LoVo (cell line): ENCODE measurements around the gene OR6C2.
"Not testable (repeated sequence)": the region's sequence is repeated elsewhere in the genome, so short reads cannot be mapped to it uniquely, and the experiment has no call there.

Experiments
- DNase-seq: peaks from one replicate; pipeline ENCODE4 v3.0.0-alpha.2; 2016; ENCODE audit warnings: low spot score

Gene OR6C2

DNA sequence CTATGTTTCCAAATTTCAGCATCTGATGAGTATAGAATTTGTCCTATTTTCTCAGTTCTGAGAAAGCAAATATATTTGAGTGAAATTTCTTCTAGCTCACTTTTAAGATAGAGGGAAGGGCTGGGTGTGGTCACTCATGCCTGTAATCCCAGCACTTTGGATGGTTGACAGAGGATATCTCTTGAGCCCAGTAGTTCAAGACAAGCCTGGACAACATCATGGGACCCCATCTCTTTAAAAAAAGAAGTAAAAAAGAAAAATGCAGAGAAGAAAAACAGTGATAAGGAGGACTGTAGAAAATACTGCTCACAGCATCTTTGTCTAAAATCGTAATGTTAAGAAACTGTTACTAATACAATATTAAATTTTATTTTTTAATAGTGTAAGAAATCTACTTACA, 28.4 kb downstream of the OR6C2 start:
- DNase-seq = no peak

DNA sequence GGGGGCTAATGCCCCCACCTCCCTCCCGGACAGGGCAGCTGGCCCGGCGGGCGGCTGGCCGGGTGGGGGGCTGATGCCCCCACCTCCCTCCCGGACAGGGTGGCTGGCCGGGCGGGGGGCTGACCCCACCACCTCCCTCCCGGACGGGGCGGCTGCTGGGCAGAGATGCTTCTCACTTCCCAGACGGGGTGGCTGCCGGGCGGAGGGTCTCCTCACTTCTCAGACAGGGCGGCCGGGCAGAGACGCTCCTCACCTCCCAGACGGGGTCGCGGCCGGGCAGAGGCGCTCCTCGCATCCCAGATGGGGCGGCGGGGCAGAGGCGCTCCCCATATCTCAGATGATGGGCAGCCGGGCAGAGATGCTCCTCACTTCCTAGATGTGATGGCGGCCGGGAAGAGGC, 35.3 kb downstream of the OR6C2 start:
- not testable (repeated sequence) for DNase-seq

DNA sequence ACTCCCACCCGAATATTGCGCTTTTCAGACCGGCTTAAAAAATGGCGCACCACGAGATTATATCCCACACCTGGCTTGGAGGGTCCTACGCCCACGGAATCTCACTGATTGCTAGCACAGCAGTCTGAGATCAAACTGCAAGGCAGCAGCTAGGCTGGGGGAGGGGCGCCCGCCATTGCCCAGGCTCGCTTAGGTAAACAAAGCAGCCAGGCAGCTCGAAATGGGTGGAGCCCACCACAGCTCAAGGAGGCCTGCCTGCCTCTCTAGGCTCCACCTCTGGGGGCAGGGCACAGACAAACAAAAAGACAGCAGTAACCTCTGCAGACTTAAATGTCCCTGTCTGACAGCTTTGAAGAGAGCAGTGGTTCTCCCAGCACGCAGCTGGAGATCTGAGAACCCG, 40.4 kb downstream of the OR6C2 start:
- not testable (repeated sequence) for DNase-seq

DNA sequence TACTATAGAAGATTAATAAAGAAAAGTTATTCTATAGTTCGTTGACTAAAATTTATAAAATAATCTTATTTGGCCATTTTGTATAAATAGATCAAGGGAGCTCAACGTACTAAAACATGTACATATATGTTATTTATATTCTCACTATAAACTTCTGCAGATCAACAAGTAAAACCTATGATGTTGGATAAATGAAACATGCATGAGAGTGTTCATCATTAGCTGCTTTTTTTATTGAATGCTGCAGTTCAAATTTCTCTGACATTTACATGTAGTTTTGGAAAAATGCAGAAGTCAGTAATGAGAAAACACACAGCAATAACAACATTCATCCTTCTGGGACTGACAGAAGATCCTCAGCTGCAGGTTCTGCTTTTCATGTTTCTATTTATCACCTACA, 48.2 kb downstream of the OR6C2 start, which contains the start of gene OR6C68:
TSS of gene OR6C68 (plus strand) at position 301 of the 400 bp plus-strand sequence. CDS start at position 301, 0 bp downstream.
- DNase-seq = no peak

DNA sequence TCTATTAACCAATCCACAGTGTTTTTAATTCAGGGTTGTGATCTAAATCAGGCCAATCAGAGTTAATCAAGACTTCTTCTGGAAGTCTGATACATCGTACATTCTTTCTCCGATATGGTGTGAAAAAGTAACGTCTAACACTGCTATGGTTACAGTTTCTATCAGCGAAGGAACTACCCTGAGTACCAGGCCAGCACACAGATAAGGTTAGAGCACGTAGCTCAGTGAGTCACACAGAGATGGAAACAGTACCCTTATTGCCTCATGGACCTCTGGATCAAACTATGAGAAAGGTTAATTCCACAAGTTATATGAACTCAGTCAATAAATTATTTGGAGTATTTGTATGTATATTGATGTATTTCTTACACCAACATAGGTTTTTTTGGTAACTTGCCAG, 51.6 kb downstream of the OR6C2 start:
- DNase-seq = no peak

DNA sequence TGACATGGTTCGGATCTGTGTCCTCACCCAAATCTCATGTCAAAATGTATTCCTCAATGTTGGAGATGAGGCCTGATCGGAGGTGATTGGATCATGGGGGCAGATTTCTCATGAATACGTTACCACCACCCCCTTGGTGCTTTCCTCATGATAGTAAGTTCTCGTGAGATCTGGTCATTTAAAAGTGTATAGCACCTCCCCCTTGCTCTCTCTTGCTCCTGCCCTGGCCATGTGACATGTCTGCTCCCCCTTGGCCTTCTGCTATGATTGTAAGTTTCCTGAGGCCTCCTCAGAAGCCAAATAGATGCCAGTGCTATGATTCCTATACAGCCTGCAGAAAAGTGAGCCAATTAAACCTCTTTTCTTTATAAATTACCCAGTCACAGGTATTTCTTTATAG, 55.4 kb downstream of the OR6C2 start:
- DNase-seq = no peak

DNA sequence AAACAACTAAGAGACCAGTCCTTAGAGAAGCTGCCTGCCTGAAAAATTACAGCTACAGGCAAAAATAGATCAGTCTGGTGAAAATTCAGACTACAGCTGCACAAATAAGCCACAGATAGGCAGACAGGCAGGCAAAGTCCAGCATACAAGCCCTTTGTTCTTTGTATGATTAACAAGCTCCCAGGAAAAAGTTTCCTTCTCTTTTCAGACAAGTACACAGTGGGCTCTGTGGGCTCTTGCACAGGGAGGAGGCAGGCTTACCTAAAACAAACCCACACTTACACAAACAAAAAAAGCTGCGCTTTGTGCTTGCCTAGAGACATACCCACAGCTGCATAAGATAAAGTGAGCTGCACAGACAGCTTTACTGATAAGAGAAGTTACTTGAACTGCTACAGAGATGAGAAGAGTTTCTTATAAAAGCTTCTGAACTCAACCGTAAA, 56.0 kb downstream of the OR6C2 start:
- DNase-seq = no peak

DNA sequence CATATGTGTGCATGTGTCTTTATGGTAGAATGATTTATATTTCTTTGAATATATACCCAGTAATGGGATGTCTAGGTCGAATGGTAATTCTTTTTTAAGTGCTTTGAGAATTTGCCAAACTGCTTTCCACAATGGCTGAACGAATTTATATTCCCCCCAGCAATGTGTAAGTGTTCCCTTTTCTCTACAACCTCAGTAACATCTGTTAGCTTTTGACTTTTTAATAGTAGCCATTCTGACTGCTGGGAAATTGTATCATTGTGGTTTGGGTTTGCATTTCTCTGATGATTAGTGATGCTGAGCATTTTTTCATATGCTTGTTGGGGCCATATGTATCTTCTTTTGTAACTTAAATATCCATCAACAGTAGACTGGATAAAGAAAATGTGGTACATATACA, 57.7 kb downstream of the OR6C2 start:
- DNase-seq = no peak
